Measurements from ENCODE around the gene DIS3L. TPM values are rescaled to one million over a fixed set of nuclear protein-coding genes. Genes with fewer than 3 reads are reported as not detected.

Gene DIS3L
- total and polyA plus RNA-seq, 2 donors (not counting 3 experiments of a cell fraction or from before 2014, with no cell fraction given) = 7.8 to 27.9 TPM

DNA sequence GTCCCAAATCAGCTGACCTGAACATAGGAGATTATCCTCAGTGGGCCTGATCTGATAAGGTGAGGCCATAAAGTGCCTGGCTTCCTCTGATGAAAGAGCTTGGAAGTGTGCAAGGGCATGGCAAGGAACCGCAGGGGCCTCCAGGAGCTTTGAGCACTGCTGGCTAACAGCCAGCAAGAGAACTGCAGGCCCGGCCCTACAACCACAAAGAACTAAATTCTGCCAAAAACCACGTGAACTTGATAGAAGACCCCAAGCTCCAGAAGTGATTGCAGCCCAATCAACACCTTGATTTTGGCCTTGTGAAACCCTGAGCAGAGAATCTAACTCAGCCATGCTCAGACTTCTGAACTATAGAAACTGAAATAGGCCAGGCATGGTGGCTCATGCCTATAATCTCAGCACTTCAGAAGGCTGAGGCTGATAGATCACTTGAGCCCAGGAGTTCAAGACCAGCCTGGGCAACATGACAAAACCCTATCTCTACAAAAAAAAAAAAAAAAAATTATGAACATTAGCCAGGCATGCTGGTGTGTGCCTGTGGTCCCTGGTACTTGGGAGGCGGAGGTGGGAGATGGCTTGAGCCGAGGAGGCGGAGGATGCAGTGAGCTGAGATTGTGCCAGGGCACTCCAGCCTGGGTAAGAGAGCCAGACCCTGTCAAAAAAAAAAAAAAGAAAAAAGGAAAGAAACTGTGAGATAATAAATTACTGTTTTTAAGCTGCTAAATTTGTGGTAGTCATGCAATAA lies 7.7 kb upstream of the DIS3L start:
- Histone ChIP-seq H3K9ac (replicated peaks; ENCODE audit: extremely low read depth, insufficient read depth, low read length) (no peak overlapping the region), H3K4me1 (ENCODE audit: control insufficient read depth, extremely low read depth, insufficient read depth, low read length) (no peaks in the 10 kb centered on the region), H3K9me1 (replicated peaks; ENCODE audit: control insufficient read depth, extremely low read depth, insufficient read depth, low read length) (no peaks in the 10 kb centered on the region), H3K36me3 (ENCODE audit: control insufficient read depth in 2 of 2, extremely low read depth in 1 of 2, insufficient read depth in 2 of 2, low read length in 2 of 2) (no peaks in the 10 kb centered on the region), H3K9me3 (replicated peaks; ENCODE audit: control insufficient read depth, insufficient read depth, low read length) (no peaks in the 10 kb centered on the region), H4K20me1 (replicated peaks; ENCODE audit: control insufficient read depth, extremely low read depth, insufficient read depth, low read length) (no peaks in the 10 kb centered on the region), H3K4me3 (replicated peaks in 1 of 3; ENCODE audit: insufficient read depth in 1 of 3, low read depth in 1 of 3, low read length in 3 of 3) (no peak overlapping the region), H2AFZ (ENCODE audit: low read depth, low read length) (no peak overlapping the region), H3K27ac (ENCODE audit: insufficient read depth, low read depth, low read length) (no peak overlapping the region), H3K27me3 (ENCODE audit: control insufficient read depth in 2 of 2, insufficient read depth in 2 of 2, low read length in 2 of 2) (peaks cover 0 to 2% of the 10 kb centered on the region in 2 experiments), H3K4me2 (ENCODE audit: insufficient read depth, low read length) (no peak overlapping the region), H3K79me2 (ENCODE audit: control insufficient read depth, insufficient read depth, low read length) (no peaks in the 10 kb centered on the region)
- dilution Hi-C loops (cut with MboI; ENCODE audit: extremely low pct_ligation_motif_present, low sequenced_read_pairs) (no loop called here), intact Hi-C loops (cut with micrococcal nuclease) (loop anchor here (10.0 kb wide), 1 partner anchor 371 kb away; no protein-coding TSS in a partner anchor)
- FAIRE-seq (no peak), DNase-seq (ENCODE audit: low read depth, low spot score) (no peak)
- POLR2A ChIA-PET = no interaction called here
- TF ChIP-seq POLR2AphosphoS5 (IDR thresholded peaks at IDR 0.05; ENCODE audit: insufficient read depth, low read depth, low read length) = no peak
- BruUV-seq (replicated peaks) = no TSS peak
- CTCF ChIA-PET = interaction anchor here (2.7 kb wide), 1 partner anchor 33 kb away, joined by 14 read pairs; the partner anchor contains the start of gene MEGF11

GRCh38 chr15:66287461-66288057 lies 5.8 kb upstream of the DIS3L start:
- Histone ChIP-seq H3K27me3 (ENCODE audit: control insufficient read depth in 2 of 2, insufficient read depth in 2 of 2, low read length in 2 of 2) (no peaks in the 10 kb centered on the region), H2AFZ (ENCODE audit: low read depth, low read length) (no peak overlapping the region), H3K4me2 (ENCODE audit: insufficient read depth, low read length) (no peak overlapping the region), H3K79me2 (ENCODE audit: control insufficient read depth, insufficient read depth, low read length) (no peaks in the 10 kb centered on the region), H3K27ac (ENCODE audit: insufficient read depth, low read depth, low read length) (no peak overlapping the region), H3K4me3 (replicated peaks in 1 of 3; ENCODE audit: insufficient read depth in 1 of 3, low read depth in 1 of 3, low read length in 3 of 3) (no peak overlapping the region), H3K9me1 (replicated peaks; ENCODE audit: control insufficient read depth, extremely low read depth, insufficient read depth, low read length) (no peaks in the 10 kb centered on the region), H4K20me1 (replicated peaks; ENCODE audit: control insufficient read depth, extremely low read depth, insufficient read depth, low read length) (no peaks in the 10 kb centered on the region), H3K4me1 (ENCODE audit: control insufficient read depth, extremely low read depth, insufficient read depth, low read length) (peaks cover 1% of the 10 kb centered on the region), H3K9me3 (replicated peaks; ENCODE audit: control insufficient read depth, insufficient read depth, low read length) (no peaks in the 10 kb centered on the region), H3K36me3 (ENCODE audit: control insufficient read depth in 2 of 2, extremely low read depth in 1 of 2, insufficient read depth in 2 of 2, low read length in 2 of 2) (no peaks in the 10 kb centered on the region), H3K9ac (replicated peaks; ENCODE audit: extremely low read depth, insufficient read depth, low read length) (no peak overlapping the region)
- DNase-seq (ENCODE audit: low read depth, low spot score) (peak; percentile 48), FAIRE-seq (peak; percentile 94)
- CTCF ChIA-PET = interaction anchor here (0.5 to 2.7 kb wide), 13 partner anchors 8 to 677 kb away, joined by 3 to 16 read pairs (median 4); partner anchors contain the start of genes INTS14 and MEGF11
- BruUV-seq (replicated peaks) = no TSS peak
- TF ChIP-seq CTCF (IDR thresholded peaks at IDR 0.05; ENCODE audit: extremely low read depth in 1 of 2, insufficient read depth in 1 of 2, low read depth in 1 of 2, low read length in 2 of 2) = peak; percentile 24 to 35
- no peak for TF ChIP-seq MAX (IDR thresholded peaks at IDR 0.05; ENCODE audit: insufficient read depth, insufficient read length)
- dilution Hi-C loops (cut with MboI; ENCODE audit: extremely low pct_ligation_motif_present, low sequenced_read_pairs) = no loop called here
- POLR2A ChIA-PET = no interaction called here
- intact Hi-C loops (cut with micrococcal nuclease) = loop anchor here (1.0 to 10.0 kb wide), 3 partner anchors 34 to 373 kb away; partner anchors contain the start of gene MEGF11
